HG03097 (cell line): ENCODE results near the gene SUCLG2.
A peak's percentile ranks its signal among the peaks of the same experiment; 100 is the strongest.

ENCODE experiments used
- ATAC-seq: cut with Tn5 transposase; IDR thresholded peaks from one replicate; pipeline ENCODE4 v1.9.1; 2021; ENCODE audit not compliant: unreplicated experiment, low FRiP score

Gene SUCLG2

GRCh38 chr3:67335813-67336212 is 318.6 kb downstream of the SUCLG2 start:
- no peak for ATAC-seq

GRCh38 chr3:67334588-67334987 is 319.8 kb downstream of the SUCLG2 start:
- no peak for ATAC-seq

- peak; percentile 95 for ATAC-seq
These were observed 325.1 kb downstream of the SUCLG2 start for GRCh38 chr3:67329358-67329757.

GRCh38 chr3:67327582-67327981 is 326.8 kb downstream of the SUCLG2 start:
- no peak for ATAC-seq

DNA sequence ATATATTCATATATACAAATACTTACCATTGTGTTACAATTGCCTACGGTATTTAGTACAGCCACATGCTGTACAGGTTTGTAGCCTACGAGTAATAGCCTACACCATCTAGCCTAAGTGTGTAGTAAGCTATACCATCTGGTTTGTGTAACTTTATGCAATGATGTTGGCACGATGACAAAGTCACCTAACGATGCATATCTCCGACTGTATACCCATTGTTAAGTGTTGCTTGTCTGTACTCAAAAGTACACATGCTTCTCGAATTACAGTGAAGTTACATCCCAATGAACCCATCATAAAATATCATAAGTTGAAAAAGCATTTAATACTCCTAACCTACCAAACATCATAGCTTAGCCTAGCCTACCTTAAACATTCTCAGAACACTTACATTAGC is 329.2 kb downstream of the SUCLG2 start:
- no peak for ATAC-seq
